Body of pancreas (tissue), 4 donors: ENCODE measurements around the gene TMEM63C. TPM values are rescaled to one million over a fixed set of nuclear protein-coding genes. Genes with fewer than 3 reads are reported as not detected.

Source experiments
- ATAC-seq: fragments of 150-250 bp; one replicate; pipeline ENCODE4 v1.9.1; 2016
- DNase-seq, 4 donors: peaks; one replicate each; pipeline ENCODE4 v3.0.0-alpha.2; 2019
- H3K27ac ChIP-seq, 4 donors: fragments of 200-600 bp; sonication (generic); 1 replicate in 3 of 4; 2 replicates in 1 of 4; pipeline versions ENCODE4 v1.5.1 to v1.6.1; 2016 to 2019; ENCODE audit warnings: mild to moderate bottlenecking in 1 of 4, mixed read lengths in 1 of 4, moderate library complexity in 1 of 4
- H3K27me3 ChIP-seq, 2 donors: fragments of 200-600 bp; sonication (generic); one replicate each; pipeline ENCODE4 v1.6.0; 2016; ENCODE audit warnings: mild to moderate bottlenecking in 1 of 2
- H3K36me3 ChIP-seq, 2 donors: fragments of 200-600 bp; sonication (generic); replicated peaks in 1 of 2; 2 replicates each; pipeline ENCODE4 v1.5.1; 2016; ENCODE audit warnings: low read depth in 2 of 2; ENCODE audit not compliant: insufficient read depth in 1 of 2
- H3K4me1 ChIP-seq: fragments of 200-600 bp; sonication (generic); one replicate; pipeline ENCODE4 v1.6.0; 2016
- H3K4me3 ChIP-seq, 2 donors: fragments of 200-600 bp; sonication (generic); 1 replicate in 1 of 2; 2 replicates in 1 of 2; pipeline ENCODE4 v1.5.1; 2016 to 2019
- H3K9me3 ChIP-seq, 3 donors: fragments of 200-600 bp; sonication (generic); 1 replicate in 2 of 3; 2 replicates in 1 of 3; pipeline ENCODE4 v1.5.1; 2016
- CTCF ChIP-seq, 7 experiments: fragments of 450-650 bp in 4 of 7; fragments of 200-600 bp in 3 of 7; sonication (generic) in 3 of 7; IDR thresholded peaks; one replicate each; pipeline ENCODE4 v1.5.1; 2016 to 2019; ENCODE audit warnings: antibody characterized with exemption in 7 of 7
- POLR2A ChIP-seq, 3 donors: fragments of 450-650 bp; IDR thresholded peaks; one replicate each; pipeline ENCODE4 v1.6.1; 2016; ENCODE audit warnings: antibody characterized with exemption in 3 of 3, mild to moderate bottlenecking in 2 of 3
- whole genome bisulfite sequencing, 2 donors: methylation state at CpG; one replicate each; pipeline ENCODE4 v1.1.5; 2017; 5-methylcytosine and 5-hydroxymethylcytosine counted together
- intact Hi-C: fragments of 100-400 bp; cut with DNase I; formaldehyde crosslinking; loops from one replicate; pipeline ENCODE4 v1.15.1; 2023
- total RNA-seq, 2 donors: library from RNA; depleted of rRNA; stranded (reverse); fragments of >200 nt; gene quantifications; one replicate each; pipeline ENCODE4 v1.1.0, GENCODE V29; 2016

TMEM63C gene
- total RNA-seq, 2 donors from 2014 or later, result 0.33 to 3.6 TPM

DNA sequence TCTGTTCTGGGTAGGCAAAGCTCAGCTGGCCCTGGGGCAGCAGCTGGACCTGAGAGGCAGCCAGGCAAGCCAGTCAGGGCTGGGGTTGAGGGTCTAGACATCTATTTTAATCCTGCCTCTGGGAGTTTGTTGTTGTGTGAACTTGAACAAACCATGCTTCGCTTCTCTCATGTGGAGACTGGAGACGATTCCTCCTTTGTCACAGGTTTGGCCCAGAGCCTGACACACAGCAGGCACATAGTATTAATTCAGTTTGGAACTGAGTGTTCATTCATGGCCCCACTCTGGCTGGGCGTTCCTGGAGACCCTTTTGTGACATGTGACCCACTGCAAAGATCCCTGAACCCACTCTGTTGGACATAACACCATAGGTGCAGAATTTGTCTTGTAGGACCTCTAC lies 50.1 kb downstream of the TMEM63C start:
- intact Hi-C loops, result no loop called here
- TF ChIP-seq CTCF (IDR thresholded peaks at IDR 0.05) (no peak), POLR2A (IDR thresholded peaks at IDR 0.05) (no peak)
- DNase-seq (no peak), ATAC-seq (no peak)
- Histone ChIP-seq H3K36me3 (no peaks in the 10 kb centered on the region), H3K27ac (no peak overlapping the region), H3K9me3 (no peaks in the 10 kb centered on the region), H3K4me1 (no peaks in the 10 kb centered on the region), H3K4me3 (no peak overlapping the region), H3K27me3 (no peaks in the 10 kb centered on the region)
- 56 to 81% methylated on average over 3 of the region's 3 CpGs for WGBS, 2 donors

DNA sequence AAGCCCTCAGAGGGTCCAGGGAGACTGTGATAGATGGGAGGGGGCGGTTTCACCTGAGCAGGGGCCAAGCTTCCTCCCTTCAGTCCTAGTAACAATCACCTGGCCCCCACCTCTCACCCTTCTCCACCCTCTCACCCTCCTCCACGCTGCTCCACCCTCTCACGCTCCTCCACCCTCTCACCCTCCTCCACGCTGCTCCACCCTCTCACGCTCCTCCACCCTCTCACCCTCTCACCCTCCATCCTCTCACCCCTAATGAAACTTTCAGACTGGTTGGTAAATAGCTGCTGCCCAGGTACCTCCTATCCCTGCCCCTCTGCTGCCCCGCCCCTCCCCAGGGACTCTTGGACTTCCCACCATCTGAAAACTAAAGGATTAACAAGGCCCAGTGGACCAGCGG lies 55.2 kb downstream of the TMEM63C start:
- Histone ChIP-seq H3K27me3 (no peaks in the 10 kb centered on the region), H3K9me3 (no peaks in the 10 kb centered on the region), H3K4me3 (no peak overlapping the region), H3K27ac (no peak overlapping the region), H3K4me1 (no peaks in the 10 kb centered on the region), H3K36me3 (no peaks in the 10 kb centered on the region)
- DNase-seq, result no peak
- intact Hi-C loops, result no loop called here
- no peak for ATAC-seq
- WGBS, 2 donors, result 73 to 83% methylated on average over 7 of the region's 7 CpGs
- TF ChIP-seq POLR2A (IDR thresholded peaks at IDR 0.05), result no peak
- no peak for TF ChIP-seq CTCF (IDR thresholded peaks at IDR 0.05)

- Histone ChIP-seq H3K4me1 (no peaks in the 10 kb centered on the region), H3K27me3 (no peaks in the 10 kb centered on the region), H3K36me3 (no peaks in the 10 kb centered on the region), H3K9me3 (no peaks in the 10 kb centered on the region), H3K4me3 (no peak overlapping the region), H3K27ac (no peak overlapping the region)
- ATAC-seq, result no peak
- intact Hi-C loops, result no loop called here
- no peak for TF ChIP-seq CTCF (IDR thresholded peaks at IDR 0.05)
- TF ChIP-seq POLR2A (IDR thresholded peaks at IDR 0.05), result no peak
- no peak for DNase-seq
- 70 to 81% methylated on average over 3 of the region's 3 CpGs for WGBS, 2 donors
Measured at GRCh38 chr14:77238356-77238755, 56.8 kb downstream of the TMEM63C start.

DNA sequence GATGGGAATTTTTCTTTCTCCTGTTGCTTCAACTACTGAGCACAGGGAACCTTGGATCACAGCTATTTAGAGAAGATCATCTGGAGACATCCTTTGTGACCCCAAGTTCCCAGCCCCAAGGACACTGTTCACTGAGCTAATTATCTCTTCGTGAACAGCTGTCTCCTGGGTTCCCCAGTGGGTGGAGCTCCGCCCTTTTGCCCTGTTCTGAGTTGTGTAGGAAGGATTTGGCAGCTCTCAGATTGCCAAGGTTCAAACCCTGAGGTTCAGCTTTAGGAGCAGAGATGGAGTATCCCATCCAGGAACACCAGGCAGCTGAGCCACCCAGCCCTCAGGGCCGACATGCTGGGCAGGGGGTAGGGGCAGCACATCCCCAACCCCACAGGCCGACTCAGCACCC lies 57.4 kb downstream of the TMEM63C start:
- Histone ChIP-seq H3K4me1 (no peaks in the 10 kb centered on the region), H3K4me3 (no peak overlapping the region), H3K27me3 (no peaks in the 10 kb centered on the region), H3K27ac (no peak overlapping the region), H3K9me3 (no peaks in the 10 kb centered on the region), H3K36me3 (no peaks in the 10 kb centered on the region)
- intact Hi-C loops, result no loop called here
- no peak for ATAC-seq
- TF ChIP-seq POLR2A (IDR thresholded peaks at IDR 0.05), result no peak
- no peak for TF ChIP-seq CTCF (IDR thresholded peaks at IDR 0.05)
- 40 to 79% methylated on average over 3 to 4 of the region's 4 CpGs for WGBS, 2 donors
- DNase-seq, result no peak

- Histone ChIP-seq H3K4me3 (no peak overlapping the region), H3K9me3 (no peaks in the 10 kb centered on the region), H3K36me3 (no peaks in the 10 kb centered on the region), H3K27ac (no peak overlapping the region), H3K4me1 (no peaks in the 10 kb centered on the region), H3K27me3 (no peaks in the 10 kb centered on the region)
- WGBS, 2 donors, result 90 to 92% methylated on average over 3 to 16 of the region's 16 CpGs
- ATAC-seq (no peak), DNase-seq (no peak)
- no peak for TF ChIP-seq CTCF (IDR thresholded peaks at IDR 0.05)
- TF ChIP-seq POLR2A (IDR thresholded peaks at IDR 0.05), result no peak
- intact Hi-C loops, result no loop called here
Measured at GRCh38 chr14:77239412-77239811, 57.8 kb downstream of the TMEM63C start.
